ENCODE results near the gene PRTG. TPM values are rescaled to one million over a fixed set of nuclear protein-coding genes. Genes with fewer than 3 reads are reported as not detected.

Gene PRTG
- total RNA-seq, 2 experiments from 2014 or later: not detected

DNA sequence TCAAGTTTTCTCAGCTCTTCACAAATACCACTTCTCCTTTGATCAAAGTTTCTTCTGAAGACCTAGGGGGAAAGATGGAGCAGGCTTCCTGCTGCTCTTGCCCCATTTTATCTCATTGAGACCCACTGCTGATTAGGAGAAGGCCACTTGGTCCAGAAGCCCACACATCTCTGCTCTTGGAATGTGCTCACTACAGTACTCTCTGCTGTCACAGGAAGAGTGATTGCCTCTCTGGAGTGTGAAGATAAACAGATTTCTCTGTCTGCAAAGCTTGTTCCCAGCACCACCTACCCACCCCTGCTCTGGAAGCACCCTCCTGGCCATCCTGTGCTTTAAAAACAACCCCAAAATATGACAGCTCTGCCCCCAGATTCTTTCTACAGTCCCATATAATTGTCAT, 41.3 kb upstream of the PRTG start:
- H3K4me3 Mint-ChIP-seq: no peak overlapping the region
- no peaks in the 10 kb centered on the region for H3K36me3 Mint-ChIP-seq (ENCODE audit: low read depth)
- TF ChIP-seq, protein P1, sequence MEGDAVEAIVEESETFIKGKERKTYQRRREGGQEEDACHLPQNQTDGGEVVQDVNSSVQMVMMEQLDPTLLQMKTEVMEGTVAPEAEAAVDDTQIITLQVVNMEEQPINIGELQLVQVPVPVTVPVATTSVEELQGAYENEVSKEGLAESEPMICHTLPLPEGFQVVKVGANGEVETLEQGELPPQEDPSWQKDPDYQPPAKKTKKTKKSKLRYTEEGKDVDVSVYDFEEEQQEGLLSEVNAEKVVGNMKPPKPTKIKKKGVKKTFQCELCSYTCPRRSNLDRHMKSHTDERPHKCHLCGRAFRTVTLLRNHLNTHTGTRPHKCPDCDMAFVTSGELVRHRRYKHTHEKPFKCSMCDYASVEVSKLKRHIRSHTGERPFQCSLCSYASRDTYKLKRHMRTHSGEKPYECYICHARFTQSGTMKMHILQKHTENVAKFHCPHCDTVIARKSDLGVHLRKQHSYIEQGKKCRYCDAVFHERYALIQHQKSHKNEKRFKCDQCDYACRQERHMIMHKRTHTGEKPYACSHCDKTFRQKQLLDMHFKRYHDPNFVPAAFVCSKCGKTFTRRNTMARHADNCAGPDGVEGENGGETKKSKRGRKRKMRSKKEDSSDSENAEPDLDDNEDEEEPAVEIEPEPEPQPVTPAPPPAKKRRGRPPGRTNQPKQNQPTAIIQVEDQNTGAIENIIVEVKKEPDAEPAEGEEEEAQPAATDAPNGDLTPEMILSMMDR (IDR thresholded peaks at IDR 0.05): no peak
- DNase-seq: no peak
- POLR2A ChIA-PET: no interaction called here
- CTCF ChIA-PET: interaction anchor here (0.7 kb wide), 1 partner anchor 151 kb away, joined by 3 read pairs; no protein-coding TSS in a partner anchor
- no peak overlapping the region for H3K27ac Mint-ChIP-seq
- no peak for ATAC-seq
- intact Hi-C loops (cut with micrococcal nuclease): no loop called here
- H3K4me1 Mint-ChIP-seq (ENCODE audit: low read depth): no peaks in the 10 kb centered on the region
- peaks cover 5% of the 10 kb centered on the region for H3K27me3 Mint-ChIP-seq
- no peaks in the 10 kb centered on the region for H3K9me3 Mint-ChIP-seq

DNA sequence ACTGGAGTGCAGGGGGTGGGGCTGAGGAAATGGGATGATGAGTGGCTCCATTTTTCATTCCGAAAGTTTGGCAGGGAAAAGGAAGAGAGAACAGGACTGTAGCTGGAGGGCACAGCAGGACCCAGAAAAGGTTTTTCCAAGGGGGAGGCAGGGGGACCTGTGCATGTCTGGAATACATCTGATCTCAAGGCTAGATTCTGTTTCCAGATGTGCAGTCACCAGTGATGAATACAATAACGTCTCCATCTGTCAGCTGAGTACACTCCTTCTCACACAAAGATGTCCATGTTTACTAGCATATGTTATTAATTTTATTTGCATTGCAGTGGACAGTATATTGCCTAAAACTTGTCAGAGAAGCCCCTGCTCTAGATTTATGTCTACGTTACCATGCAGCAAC, 39.9 kb upstream of the PRTG start:
- DNase-seq: no peak
- intact Hi-C loops (cut with micrococcal nuclease): no loop called here
- no peaks in the 10 kb centered on the region for H3K4me1 Mint-ChIP-seq (ENCODE audit: low read depth)
- no peak for ATAC-seq
- ChIA-PET CTCF (interaction anchor here (2.1 kb wide), 1 partner anchor 9 kb away, joined by 6 read pairs; no protein-coding TSS in a partner anchor), POLR2A (no interaction called here)
- H3K9me3 Mint-ChIP-seq: no peaks in the 10 kb centered on the region
- TF ChIP-seq, protein P1 (IDR thresholded peaks at IDR 0.05): no peak
- no peak overlapping the region for H3K4me3 Mint-ChIP-seq
- no peak overlapping the region for H3K27ac Mint-ChIP-seq
- H3K27me3 Mint-ChIP-seq: peaks cover 6% of the 10 kb centered on the region
- H3K36me3 Mint-ChIP-seq (ENCODE audit: low read depth): no peaks in the 10 kb centered on the region

DNA sequence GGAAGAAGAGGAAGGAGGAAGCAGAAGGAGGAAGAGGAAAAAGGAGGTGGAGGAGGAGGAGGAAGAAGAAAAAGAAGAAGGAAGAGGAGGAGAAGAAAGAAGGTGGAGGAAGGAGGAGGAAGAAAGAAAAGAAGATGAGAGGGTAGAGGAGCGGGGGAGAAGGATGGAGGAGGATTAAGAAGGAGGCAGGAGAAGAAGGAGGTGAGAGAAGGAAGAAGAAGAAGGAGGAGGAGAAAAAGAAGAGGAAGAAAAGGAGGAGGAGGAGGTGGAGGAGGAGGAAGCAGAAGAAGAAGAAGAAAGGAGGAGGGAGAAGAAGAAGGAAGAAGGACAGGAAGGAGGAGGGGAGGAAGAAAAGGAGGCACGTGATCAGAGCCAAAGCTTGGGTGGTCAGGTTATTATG, 37.3 kb upstream of the PRTG start:
- Mint-ChIP-seq H3K36me3 (ENCODE audit: low read depth) (no peaks in the 10 kb centered on the region), H3K27me3 (peaks cover 10% of the 10 kb centered on the region), H3K4me1 (ENCODE audit: low read depth) (no peaks in the 10 kb centered on the region), H3K27ac (no peak overlapping the region), H3K4me3 (no peak overlapping the region), H3K9me3 (no peaks in the 10 kb centered on the region)
- intact Hi-C loops (cut with micrococcal nuclease): no loop called here
- TF ChIP-seq, protein P1 (IDR thresholded peaks at IDR 0.05): no peak
- ChIA-PET CTCF (interaction anchor here (1.2 kb wide), 1 partner anchor 123 kb away, joined by 3 read pairs; no protein-coding TSS in a partner anchor), POLR2A (no interaction called here)
- DNase-seq (no peak), ATAC-seq (no peak)

GRCh38 chr15:55778932-55779331, 36.0 kb upstream of the PRTG start:
- intact Hi-C loops (cut with micrococcal nuclease): no loop called here
- no peaks in the 10 kb centered on the region for H3K4me1 Mint-ChIP-seq (ENCODE audit: low read depth)

GRCh38 chr15:55775316-55775715, 32.4 kb upstream of the PRTG start:
- Mint-ChIP-seq H3K27ac (no peak overlapping the region), H3K36me3 (ENCODE audit: low read depth) (no peaks in the 10 kb centered on the region), H3K4me3 (no peak overlapping the region), H3K9me3 (no peaks in the 10 kb centered on the region), H3K4me1 (ENCODE audit: low read depth) (no peaks in the 10 kb centered on the region), H3K27me3 (peaks cover 18% of the 10 kb centered on the region)
- TF ChIP-seq, protein P1 (IDR thresholded peaks at IDR 0.05): no peak
- intact Hi-C loops (cut with micrococcal nuclease): no loop called here
- ATAC-seq (no peak), DNase-seq (no peak)
- ChIA-PET CTCF (interaction anchor here (0.8 to 2.7 kb wide), 15 partner anchors 8 to 574 kb away, joined by 3 to 13 read pairs (median 4); no protein-coding TSS in a partner anchor), POLR2A (no interaction called here)

More at GRCh38 chr15:55778932-55779331, 36.0 kb upstream of the PRTG start:
- Mint-ChIP-seq H3K4me3 (no peak overlapping the region), H3K27me3 (peaks cover 10% of the 10 kb centered on the region), H3K9me3 (no peaks in the 10 kb centered on the region), H3K27ac (no peak overlapping the region), H3K36me3 (ENCODE audit: low read depth) (no peaks in the 10 kb centered on the region)
- TF ChIP-seq, protein P1 (IDR thresholded peaks at IDR 0.05): no peak
- DNase-seq: no peak
- CTCF ChIA-PET: no interaction called here
- ATAC-seq: no peak
- POLR2A ChIA-PET: no interaction called here
